ENCODE data around the gene NAGA. TPM values are rescaled to one million over a fixed set of nuclear protein-coding genes. Genes with fewer than 3 reads are reported as not detected.

The NAGA gene
- total and polyA plus RNA-seq, 9 of the 15 experiments (the other 6 are each of a cell fraction or from before 2014, with no cell fraction given), result 6.5 to 20.6 (median 17.4) TPM

DNA sequence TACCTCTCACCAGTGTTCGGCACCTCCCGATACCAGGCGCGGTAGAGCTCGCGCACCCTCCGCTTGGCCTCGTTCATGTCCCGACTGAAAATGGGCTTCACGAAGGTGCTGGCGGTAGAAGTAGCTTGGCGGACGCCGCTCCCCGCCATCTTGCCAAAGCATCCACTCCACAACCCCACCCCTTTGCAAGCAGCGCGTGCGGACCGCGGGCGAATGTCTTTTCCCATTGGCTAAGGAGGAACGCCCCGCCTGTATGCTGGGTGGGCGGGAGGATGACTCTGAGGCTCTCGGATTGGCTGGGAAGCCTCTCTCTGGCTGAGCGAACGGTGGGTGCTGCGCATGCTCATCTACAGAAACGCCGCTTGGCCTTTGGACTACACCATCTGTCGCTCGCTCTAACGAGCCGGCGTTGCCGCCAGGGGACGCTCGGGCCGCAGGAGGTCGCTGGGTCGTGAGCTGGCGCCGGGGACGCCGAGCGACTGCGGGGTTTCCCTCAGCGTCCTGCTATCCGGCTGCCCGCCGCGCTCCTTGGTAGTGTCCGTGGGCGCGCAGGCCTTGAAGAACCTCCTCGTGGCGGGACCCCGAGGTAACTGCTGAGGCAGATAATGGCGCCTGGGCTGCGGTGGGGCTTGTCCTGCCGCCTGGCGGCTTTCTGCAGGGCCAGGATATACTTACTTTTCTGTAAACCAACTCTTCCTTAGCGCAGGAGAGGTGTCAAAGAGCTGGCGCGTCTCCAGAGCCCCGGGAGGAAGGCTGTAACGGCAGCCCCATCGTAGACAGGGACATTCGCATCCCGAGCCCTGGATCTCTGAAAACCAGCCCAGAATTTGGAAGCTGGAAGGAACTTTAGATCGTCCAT lies 20.2 kb upstream of the NAGA start, which contains the start of gene NDUFA6 (continued):
- TF ChIP-seq UBTF (IDR thresholded peaks at IDR 0.05; ENCODE audit: borderline replicate concordance in 1 of 2, low read depth in 2 of 2, low read length in 2 of 2) (0 out of 4 replicates have a peak, but pooled peaks of 1 of the 2 experiments have one; percentile 89), EP400 (IDR thresholded peaks at IDR 0.05) (peak; percentile 81), PRMT5 (CRISPR knock-in tag; IDR thresholded peaks at IDR 0.05) (no peak), CREB3L1 (IDR thresholded peaks at IDR 0.05; ENCODE audit: borderline replicate concordance, low read depth) (peak; percentile 63; the same call in 1 of the 2 replicates), ZNF589 (CRISPR knock-in tag; IDR thresholded peaks at IDR 0.05; ENCODE audit: low read depth) (no peak), REST (IDR thresholded peaks at IDR 0.05; ENCODE audit: borderline replicate concordance) (peak; percentile 83), REST (CRISPR knock-in tag; IDR thresholded peaks at IDR 0.05; ENCODE audit: low read depth) (no peak), ZNF584 (CRISPR knock-in tag; IDR thresholded peaks at IDR 0.05; ENCODE audit: low read depth) (no peak), SNIP1 (IDR thresholded peaks at IDR 0.05; ENCODE audit: low read depth) (no peak), ZNF253 (CRISPR knock-in tag; conservative IDR thresholded peaks at IDR 0.05) (no peak), RB1 (IDR thresholded peaks at IDR 0.05; ENCODE audit: low read depth) (peak; percentile 85)

All from K562 (cell line).